Subcutaneous adipose tissue (tissue), 4 donors: ENCODE measurements around the gene MYO1E. TPM values are rescaled to one million over a fixed set of nuclear protein-coding genes. Genes with fewer than 3 reads are reported as not detected.

Source experiments
- total RNA-seq, 4 donors: library from RNA; depleted of rRNA; stranded (reverse); fragments of >200 nt; gene quantifications; one replicate each; pipeline ENCODE4 v1.1.0, GENCODE V29; 2016
- TF ChIP-seq, protein P1 (sequence below): fragments of 450-650 bp; IDR thresholded peaks from one replicate; pipeline ENCODE4 v1.5.1; 2016; ENCODE audit warnings: low read depth, mild to moderate bottlenecking, control low read depth, antibody characterized with exemption, moderate library complexity

Gene MYO1E
- total RNA-seq, 4 donors from 2014 or later = 34.1 to 188 (median 91.7) TPM

DNA sequence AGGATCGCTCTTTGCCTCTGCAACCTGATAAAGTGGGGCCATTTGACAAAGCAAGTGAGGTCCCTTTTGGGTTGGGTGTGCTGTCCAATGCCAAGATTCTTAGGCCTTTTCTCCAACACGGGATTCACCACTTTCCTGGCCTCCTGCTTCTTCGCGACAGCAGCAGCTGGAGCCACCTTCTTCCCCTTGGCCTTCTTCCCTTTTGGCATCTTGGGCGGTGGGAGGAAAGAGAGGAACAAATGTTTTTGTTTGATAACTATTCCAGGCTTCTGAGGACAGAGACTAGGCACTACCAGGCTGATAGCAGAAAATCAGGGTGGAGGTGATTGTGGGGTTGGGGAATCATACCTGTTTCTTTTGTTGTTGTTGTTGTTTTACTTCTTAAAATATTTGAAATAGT is 35.3 kb upstream of the MYO1E start:
- TF ChIP-seq, protein P1, sequence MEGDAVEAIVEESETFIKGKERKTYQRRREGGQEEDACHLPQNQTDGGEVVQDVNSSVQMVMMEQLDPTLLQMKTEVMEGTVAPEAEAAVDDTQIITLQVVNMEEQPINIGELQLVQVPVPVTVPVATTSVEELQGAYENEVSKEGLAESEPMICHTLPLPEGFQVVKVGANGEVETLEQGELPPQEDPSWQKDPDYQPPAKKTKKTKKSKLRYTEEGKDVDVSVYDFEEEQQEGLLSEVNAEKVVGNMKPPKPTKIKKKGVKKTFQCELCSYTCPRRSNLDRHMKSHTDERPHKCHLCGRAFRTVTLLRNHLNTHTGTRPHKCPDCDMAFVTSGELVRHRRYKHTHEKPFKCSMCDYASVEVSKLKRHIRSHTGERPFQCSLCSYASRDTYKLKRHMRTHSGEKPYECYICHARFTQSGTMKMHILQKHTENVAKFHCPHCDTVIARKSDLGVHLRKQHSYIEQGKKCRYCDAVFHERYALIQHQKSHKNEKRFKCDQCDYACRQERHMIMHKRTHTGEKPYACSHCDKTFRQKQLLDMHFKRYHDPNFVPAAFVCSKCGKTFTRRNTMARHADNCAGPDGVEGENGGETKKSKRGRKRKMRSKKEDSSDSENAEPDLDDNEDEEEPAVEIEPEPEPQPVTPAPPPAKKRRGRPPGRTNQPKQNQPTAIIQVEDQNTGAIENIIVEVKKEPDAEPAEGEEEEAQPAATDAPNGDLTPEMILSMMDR = no peak

DNA sequence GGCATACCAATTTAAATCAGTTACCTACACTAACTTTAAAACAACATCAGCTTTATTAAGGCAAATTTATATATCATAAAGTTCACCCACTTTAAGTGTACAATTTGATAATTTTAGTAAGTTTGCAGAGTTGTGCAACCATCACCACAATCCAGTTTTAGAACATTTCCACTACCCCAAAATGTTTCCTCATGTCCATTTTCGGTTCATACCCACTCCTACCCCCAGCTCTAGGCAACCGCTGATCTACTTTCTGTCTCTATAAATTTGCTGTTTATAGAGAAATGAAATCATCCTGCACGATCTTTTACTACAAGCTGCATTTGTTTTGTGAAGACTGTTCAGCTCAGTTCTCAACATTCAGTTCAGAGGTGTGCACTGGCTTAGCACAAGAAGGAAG is 33.8 kb upstream of the MYO1E start:
- TF ChIP-seq, protein P1 = no peak

DNA sequence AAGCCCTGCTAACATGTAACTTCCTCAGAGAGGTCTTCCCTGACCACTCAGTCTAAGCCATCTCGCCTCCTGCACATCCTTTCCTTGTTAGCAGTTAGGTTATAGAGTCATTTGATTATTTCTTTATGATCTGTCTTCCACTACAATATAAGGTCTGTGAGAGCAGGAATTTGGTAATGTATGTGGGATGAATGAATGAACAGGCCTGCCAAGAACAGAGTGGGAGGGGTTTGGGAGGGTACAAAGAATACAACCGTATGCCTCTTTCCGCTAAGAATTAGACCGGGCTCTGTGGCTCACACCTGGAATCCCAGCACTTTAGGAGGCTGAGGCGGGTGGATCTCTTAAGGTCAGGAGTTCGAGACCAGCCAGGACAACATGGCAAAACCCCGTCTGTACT is 32.4 kb upstream of the MYO1E start:
- TF ChIP-seq, protein P1 = no peak

- TF ChIP-seq, protein P1 = no peak
These were observed 29.3 kb upstream of the MYO1E start for GRCh38 chr15:59401824-59402569.

GRCh38 chr15:59400103-59400813 is 27.6 kb upstream of the MYO1E start:
- TF ChIP-seq, protein P1 = no peak

GRCh38 chr15:59399465-59400102 is 26.9 kb upstream of the MYO1E start:
- TF ChIP-seq, protein P1 = no peak

DNA sequence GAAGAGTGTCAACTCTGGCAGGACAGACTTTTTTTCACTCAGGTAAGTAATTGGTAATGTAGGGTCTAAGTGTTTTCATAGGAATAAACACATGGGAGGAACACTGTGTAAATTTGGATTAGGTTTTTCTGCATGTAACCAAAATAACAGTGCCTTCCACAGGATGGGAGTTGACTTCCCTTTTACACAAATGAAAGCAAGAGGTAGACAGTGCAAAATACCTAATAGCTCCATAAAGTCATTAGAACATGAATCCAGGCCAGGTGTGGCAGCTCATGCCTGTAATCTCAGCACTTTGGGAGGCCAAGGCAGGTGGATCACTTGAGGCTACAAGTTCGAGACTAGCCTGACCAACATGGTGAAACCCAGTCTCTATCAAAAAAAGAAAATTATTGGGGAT is 25.5 kb upstream of the MYO1E start:
- TF ChIP-seq, protein P1 = no peak
